NCI-H187 (cell line): Measurements from ENCODE around the gene TNFRSF13B.
"Not testable (repeated sequence)": the region's sequence is repeated elsewhere in the genome, so short reads cannot be mapped to it uniquely, and the experiment has no call there.

ENCODE experiments used
- DNase-seq, 2 experiments: peaks; one replicate each; lab custom pipeline; 2025; lab: John Stamatoyannopoulos, UW

Gene TNFRSF13B

GRCh38 chr17:16911141-16911937, 60.6 kb downstream of the TNFRSF13B start:
- no peak for DNase-seq

DNA sequence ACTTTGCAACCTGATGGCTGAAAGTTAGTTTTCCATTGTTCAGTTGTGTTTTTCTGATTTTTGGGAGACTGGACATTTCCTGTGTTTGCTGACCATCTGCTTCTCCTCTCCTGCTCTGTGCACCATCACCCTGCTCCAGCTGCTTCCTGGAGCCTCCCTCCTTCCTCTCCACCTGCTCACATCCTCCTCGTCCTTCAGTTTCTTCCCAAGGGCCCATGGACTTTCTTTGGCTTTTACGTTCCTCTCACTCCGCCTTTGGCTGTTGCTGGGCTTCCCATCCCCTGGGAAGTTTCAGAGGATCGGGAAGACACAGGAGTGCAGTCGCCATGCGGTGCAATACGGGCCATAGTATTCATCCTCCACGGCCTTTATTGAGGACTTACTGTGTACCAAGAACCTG, 61.6 kb downstream of the TNFRSF13B start:
- no peak for DNase-seq

GRCh38 chr17:16909472-16910246, 62.3 kb downstream of the TNFRSF13B start:
- DNase-seq: no peak

DNA sequence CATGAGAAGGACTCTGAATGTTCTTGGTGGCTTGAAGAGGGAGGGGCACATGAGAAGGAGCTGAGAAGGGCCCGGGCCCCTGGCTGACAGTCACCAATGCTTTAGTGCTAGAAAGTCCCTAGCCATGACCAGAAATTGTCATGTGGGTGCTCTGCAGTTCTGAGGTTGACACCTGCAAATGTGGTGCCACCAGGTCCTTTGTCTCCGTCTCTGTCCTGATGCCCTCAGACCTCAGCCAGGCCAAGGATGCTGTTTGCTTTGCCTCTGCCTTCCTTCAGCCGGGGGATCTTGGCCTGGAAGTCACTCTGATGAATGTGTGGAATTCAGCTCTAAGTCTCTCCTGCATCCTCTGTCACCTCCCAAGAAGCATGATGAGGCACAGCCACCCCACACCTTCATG, 63.6 kb downstream of the TNFRSF13B start:
- no peak for DNase-seq

GRCh38 chr17:16906680-16907079, 65.2 kb downstream of the TNFRSF13B start:
- no peak for DNase-seq

DNA sequence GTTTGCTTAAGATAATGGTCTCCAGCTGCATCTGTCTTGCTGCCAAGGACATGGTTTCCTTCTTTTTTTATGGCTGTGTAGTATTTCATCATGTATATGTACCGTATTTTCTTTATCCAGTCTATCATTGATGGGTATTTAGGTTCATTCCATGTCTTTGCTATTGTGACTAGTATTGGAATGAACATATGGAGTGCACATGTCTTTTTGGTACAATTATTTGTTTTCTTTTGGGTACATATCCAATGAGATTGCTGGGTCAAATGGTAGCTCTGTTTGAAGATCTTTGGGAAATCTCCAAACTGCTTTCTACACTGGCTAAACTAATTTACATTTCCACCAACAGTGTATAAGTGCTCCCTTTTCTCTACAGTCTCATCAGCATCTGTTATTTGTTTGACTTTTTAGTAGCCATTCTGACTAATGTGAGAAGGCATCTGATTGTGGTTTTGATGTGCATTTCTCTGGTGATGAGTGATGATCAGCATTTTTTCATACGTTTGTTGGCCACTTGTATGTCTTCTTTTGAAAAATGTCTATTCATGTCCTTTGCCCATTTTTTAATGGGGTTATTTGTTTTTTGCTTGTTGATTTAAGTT, 66.2 kb downstream of the TNFRSF13B start:
- DNase-seq: no peak

GRCh38 chr17:16903070-16903469, 68.8 kb downstream of the TNFRSF13B start:
- not testable (repeated sequence) for DNase-seq

- DNase-seq: no peak
These were observed 71.5 kb downstream of the TNFRSF13B start for GRCh38 chr17:16900288-16900882.

DNA sequence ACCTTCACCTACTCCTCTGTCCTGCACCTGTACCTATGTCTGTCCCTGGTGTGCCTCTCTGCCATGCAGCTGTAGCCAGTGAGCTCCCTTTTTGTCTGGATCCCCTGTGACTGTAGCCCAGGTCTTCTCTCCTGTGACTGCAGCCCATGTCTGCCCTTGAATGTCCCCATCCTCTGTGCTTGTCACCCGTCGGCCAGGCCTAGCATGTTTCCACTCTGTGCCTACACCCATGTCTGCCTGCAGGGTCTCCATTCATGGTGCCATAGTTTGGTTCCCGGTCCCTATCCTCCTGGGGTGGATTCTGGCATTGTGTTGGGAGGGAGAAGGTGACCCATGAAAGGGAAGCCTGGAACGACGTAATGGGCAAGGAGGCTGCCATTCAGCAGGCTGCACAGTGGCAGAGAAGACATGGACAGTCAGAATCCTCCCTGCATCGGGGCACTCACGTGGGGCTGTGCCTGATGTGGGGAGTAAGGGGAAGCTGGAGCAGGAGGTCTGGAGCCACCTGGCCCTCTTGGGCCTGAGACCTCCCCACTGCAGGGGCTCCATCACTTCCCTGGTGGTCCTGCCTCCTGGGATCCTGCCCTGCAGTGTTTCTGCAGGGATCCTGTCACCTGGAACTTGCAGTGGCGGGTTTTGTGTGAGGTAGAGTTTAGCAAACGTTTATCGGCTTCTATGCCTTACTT, 74.6 kb downstream of the TNFRSF13B start:
- not testable (repeated sequence) for DNase-seq

DNA sequence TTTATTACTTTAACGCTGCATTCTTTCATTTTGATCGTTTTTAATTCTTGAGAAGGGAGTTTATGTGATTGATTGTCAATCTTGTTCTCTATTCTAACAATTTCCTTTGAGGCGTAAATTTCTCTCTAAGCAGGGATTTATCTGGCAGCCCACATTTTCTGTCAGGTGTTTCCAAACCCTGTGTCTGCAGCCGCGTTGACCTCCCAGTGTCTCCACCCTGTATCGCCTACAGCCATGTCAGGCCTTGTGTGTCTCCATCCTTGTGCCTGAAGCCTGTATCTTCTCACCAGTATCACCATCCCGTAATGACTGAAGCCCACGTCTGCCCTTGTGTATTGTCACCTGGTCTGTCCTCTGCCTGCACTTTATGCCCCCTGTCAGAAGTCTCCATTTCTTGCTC, 75.7 kb downstream of the TNFRSF13B start:
- DNase-seq: not testable (repeated sequence)

GRCh38 chr17:16893527-16893926, 78.4 kb downstream of the TNFRSF13B start:
- DNase-seq: not testable (repeated sequence)

DNA sequence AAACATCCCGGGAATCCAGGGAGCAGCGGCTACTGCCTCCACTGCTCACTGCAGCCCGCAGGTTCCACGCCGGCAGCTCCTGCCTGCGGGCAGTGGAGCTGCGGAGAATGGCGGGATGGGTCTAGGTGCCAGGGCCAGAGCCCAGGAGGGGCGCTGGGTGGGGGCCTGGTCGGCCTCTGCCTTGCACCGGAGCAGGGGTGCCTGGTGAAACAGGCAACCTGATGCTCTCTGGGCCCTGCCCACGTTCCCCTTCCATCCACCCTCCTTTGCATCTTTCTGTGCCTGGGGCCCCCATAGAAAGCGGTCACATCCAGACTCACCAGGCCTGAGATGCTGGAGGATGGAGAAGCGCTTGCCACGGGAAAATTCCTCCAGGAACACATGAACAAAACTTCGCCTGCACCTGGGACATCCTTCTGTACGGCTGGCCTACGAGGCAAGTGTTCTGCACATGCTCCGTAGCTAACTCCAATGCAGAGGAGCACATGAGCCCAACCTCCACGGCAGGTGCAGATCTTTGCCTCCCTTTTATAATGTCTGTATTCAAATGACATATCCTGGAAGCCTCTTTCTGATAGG, 79.0 kb downstream of the TNFRSF13B start:
- DNase-seq: not testable (repeated sequence)

- no peak for DNase-seq
These were observed 82.8 kb downstream of the TNFRSF13B start for GRCh38 chr17:16889088-16889465.
